Stimulated activated CD4-positive, alpha-beta T cell treated with anti-CD3 and anti-CD28 coated beads, Interleukin-2, amount 100 ng/mL, for 24 hours (primary cell): ENCODE results near the gene CISD1.

ENCODE experiments used
- DNase-seq, 2 donors: peaks; one replicate each; pipeline ENCODE4 v3.0.0-alpha.2; 2020

Gene CISD1

GRCh38 chr10:58266003-58266825 lies 2.7 kb upstream of the CISD1 start:
- DNase-seq, result peak in 1 of 2 donors; percentile 24

DNA sequence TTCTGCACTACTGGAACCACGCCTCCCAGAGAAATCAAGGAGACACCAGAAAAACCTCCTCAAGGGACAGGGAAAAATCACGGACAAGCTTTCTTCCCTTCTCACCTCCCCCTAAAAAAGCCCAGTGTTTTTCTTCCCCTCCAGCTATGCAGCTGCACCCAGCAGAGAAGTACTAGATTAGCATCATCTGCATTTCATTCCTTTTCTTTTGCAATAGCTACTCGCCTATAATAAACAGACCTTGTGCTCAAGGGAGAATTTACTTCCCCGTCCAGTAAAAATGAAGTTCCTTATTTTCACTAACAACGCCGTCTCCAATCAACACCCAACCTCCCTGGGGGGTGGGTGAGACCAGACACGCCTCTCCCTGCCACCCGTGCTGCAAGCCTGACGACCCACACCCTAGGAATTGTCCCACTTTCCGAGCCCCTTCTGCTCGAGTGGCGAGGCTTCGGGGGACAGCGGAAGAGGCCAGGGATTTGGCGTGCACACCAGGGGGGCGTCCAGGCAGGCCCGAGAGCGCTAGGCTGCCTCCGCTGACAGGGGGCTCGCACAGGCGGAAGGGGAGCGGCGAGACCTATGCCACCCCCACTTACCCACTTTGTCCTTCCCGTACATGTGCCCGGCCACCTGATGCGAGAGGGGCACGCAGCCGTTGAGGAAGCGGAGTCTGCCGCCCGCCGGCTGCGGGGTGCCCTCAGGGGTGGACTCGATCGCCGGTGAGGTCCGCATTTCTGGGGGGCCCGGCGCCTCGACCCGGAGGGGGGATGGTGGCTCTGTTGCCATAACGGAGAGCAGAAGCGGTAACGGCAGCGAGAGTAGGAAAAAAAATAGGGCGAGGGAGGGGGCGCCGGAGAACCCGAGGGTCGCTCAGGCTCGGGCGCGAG lies 1.9 kb upstream of the CISD1 start:
- peak; percentile 33 to 39 for DNase-seq

DNA sequence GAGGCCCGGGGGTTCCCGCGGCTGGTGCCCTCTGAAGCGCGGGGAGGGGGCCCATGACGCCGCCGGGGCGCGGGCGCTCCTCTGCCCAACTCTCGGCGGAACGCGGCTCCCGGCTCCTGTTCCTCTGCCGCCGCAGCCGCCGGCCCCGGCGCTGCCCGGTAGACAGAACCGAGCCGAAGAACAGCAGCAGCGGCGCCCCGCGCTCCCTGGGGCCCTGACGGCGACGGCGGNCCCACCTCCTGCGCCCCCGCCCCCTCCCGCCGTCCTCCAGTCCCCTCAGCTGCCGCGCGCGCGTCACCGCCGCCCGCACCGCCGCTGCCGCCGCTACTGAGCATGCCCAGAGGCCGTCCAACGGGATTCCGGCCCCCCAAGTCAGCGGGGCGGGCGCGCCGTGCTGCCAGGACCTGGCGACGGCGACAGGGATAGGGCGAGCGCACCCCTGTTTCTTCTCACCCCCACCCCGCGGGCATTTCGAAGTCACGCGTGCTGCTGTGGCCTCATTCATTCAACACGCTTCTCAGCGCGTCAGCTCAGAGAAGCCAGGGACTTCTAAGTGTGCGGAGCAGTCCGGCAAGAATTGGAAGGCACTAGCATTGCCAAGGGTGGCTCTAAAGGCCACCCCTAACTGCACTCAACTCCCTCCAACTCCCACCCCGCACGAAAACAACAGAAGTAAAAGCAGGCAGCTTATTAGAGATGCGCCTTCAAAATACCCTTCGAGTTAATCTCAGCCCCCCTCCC lies 1.1 kb upstream of the CISD1 start, which contains the start of gene IPMK:
TSS of gene IPMK (minus strand) at position 182 of the 741 bp plus-strand sequence. CDS start 283 bp downstream, outside the sequence.
- peak; percentile 94 for DNase-seq

GRCh38 chr10:58268454-58268945 lies 462 bp upstream of the CISD1 start:
- no peak for DNase-seq

DNA sequence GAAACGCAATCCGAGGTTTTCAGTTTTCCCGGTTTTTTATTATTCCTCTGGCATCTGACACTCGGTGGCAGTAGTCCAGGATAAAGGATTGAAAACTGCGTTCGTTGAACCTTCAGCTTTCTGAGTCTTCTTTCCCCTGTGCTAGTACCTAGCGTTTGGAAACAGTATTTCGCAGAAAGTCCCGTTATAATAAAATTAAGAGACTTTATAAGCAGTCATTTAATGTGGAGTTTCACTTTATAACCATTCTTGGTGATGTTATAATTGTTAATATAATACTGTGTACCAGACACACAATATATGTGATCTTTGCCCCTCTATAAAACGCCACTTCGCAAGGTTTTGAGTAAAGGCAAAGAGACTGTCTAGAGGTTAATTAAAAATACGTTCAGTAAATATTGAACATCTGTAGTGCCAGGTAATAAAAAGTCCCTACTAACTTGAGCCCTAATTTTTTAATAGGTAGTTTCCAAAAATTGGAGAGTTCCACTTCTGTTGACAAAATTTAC lies 874 bp downstream of the CISD1 start:
- no peak for DNase-seq

DNA sequence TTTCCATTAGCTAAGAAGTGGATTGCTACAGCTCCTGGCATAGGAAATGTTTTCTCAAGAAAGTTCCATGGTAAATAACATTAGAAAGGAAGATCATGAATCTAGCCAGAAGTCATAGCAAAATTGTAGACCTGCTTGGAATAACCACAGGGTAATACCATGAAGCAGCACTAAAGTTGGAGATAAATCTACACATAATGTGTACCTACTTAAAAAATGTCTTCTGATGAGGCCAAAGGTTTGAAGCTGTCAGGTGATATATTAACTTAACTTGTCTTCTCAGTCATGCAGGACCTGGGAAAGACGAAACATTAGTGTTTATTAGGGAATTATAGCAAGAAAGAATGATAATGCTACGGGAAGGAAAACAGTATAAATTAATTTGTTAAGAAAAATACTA lies 6.3 kb downstream of the CISD1 start:
- no peak for DNase-seq

- DNase-seq, result no peak
These were observed 6.9 kb downstream of the CISD1 start for GRCh38 chr10:58275908-58276307.

DNA sequence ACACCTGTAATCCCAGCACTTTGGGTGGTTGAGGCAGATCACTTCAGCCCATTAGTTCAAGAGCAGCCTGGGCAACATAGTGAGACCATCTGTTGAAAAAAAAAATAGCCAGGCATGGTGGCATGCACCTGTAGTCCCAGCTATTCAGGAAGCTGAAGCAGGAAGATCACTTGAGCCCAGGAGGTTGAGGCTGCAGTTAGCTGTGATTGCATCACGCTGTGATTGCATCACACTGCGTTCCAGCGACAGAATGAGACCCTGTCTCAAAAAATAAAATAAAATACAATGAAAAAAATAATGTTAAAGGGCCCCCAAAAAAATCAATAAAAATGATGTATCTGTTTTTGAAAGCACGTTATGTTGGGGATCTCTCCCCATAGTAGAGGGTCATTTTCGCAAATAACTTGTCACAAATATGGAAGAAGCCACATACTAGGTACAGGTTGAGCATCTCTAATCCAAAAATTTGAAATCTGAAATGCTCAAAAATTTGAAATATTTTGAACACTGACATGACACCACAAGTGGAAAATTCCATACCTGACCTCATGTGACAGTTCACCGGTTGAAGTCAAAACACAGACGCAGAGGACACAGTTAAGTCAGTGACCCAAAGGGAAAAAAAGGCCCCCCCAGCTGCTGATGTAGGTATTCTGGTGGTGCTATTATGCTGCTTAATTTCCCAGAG lies 9.5 kb downstream of the CISD1 start:
- no peak for DNase-seq

DNA sequence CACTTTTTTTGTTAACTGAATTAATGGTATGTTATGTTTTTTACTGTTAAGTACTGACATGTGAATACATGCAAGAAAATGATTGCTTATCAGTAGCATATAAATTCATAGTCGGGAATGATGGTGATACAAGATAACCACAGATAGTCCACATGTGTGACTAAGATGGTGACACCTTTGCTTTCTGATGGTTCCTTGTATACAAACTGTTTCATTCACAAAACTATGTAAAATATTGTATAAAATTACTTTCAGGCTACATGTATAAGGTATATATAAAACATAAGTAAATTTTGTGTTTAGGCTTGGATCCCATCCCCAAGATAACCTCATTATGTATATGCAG lies 10.0 kb downstream of the CISD1 start:
- no peak for DNase-seq

GRCh38 chr10:58280477-58280876 lies 11.5 kb downstream of the CISD1 start:
- no peak for DNase-seq

GRCh38 chr10:58281092-58281752 lies 12.3 kb downstream of the CISD1 start:
- DNase-seq, result no peak

- DNase-seq, result peak in 1 of 2 donors; percentile 9
These were observed 13.7 kb downstream of the CISD1 start for GRCh38 chr10:58282615-58283014.

GRCh38 chr10:58291538-58292174 lies 22.7 kb downstream of the CISD1 start:
- peak in 1 of 2 donors; percentile 22 for DNase-seq

DNA sequence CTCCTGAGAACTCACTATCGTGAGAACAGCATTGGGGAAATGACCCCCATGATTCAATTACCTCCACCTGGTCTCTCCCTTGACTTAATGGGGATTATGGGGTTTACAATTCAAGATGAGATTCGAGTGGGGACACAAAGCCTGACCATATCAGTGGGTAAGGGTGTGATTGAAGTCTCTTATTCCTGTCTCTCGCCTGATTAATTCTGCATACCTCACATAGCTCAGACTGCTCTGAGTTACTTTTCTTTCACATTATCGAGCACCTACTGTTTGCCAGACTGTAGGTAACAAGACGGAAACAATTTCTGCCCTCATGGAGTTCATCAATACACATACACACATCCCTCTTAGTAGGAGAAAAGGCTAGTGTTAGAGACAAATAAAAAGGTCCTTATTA lies 25.0 kb downstream of the CISD1 start:
- no peak for DNase-seq

DNA sequence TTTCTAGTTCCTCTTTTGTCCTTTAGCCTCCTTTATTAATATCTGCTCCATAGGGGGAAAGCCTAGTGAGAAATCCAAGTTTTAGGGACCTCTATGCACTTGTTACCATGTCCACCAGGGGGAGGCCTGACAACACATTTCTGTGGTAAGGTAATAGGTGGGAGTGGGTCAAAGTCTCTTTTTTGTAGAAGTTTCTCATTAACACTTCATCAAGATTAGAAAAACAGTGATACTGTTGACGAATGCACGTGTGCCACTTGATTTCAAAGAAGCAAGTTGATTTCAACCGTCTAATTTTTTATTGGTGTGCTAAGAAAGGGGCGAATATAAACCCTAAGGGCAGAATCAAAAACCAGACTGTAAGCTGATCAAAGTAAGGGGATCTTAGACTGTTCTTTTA lies 30.6 kb downstream of the CISD1 start:
- DNase-seq, result peak; percentile 59 to 65

DNA sequence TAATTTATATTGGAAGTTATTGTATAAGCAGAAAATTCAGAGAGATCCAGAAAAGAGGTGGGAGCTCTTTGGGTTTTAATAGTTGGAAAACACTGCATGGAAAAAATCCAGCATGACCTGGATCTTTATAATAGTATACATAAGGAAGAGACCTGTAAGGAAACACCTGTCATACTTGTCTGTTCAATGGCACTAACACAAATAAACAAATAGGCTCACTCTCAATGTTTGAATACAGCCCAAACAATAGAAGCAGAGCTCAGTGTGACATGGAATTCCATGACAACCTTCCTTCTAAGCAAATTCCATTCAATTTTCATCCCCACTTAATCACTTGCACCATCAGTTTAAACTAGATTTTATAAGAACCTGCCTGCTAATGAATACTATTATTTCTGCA lies 31.7 kb downstream of the CISD1 start:
- no peak for DNase-seq

DNA sequence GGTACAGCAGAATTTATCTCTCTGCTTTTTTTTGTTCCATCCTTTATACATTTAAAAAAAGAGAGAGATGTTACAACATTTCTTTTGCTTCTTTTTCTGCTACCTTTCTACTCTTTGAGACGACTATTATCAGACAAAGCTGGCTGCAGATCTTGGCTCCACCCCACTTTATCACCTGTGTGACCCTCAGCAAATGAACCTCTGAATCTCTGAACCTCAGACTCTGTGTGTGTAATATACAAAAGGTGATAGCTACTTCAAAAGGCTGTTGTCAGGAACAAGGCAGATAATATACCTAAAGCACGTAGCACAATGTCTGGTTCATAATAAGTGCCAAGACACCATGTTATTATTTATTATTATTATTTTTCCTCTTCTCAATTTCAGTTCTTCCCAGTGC lies 33.3 kb downstream of the CISD1 start:
- no peak for DNase-seq

DNA sequence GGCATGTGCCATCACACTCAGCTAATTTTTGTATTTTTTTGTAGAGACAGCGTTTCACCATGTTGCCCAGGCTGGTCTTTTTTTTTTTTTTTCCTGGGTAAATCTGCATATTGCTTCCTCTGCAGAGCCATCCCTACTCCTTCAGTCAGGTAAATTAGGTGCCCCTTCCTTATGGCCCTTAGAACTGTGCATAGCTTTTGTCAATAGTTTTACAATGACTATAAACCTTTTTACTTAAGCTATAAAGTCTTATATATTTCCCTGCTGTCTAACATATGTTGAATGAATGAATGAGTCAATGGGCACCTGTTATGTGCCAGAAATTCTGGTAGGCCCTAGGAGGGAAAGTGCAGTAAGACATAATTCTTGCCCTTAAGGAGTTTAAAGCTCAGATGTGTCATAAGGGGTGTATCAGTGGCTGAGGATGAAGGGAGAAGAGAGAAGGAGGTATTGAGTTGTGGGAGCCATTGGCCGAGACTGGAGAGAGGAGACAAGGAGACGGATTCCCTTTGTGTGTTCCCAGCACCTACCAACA lies 35.2 kb downstream of the CISD1 start:
- DNase-seq, result no peak

- no peak for DNase-seq
These were observed 36.9 kb downstream of the CISD1 start for GRCh38 chr10:58305821-58306220.

- no peak for DNase-seq
These were observed 38.7 kb downstream of the CISD1 start for GRCh38 chr10:58307676-58308075.

- no peak for DNase-seq
These were observed 42.1 kb downstream of the CISD1 start for GRCh38 chr10:58311026-58311425.
